Osteoblast (primary cell): ENCODE results near the gene PPP1R9A. TPM values are rescaled to one million over a fixed set of nuclear protein-coding genes. Genes with fewer than 3 reads are reported as not detected.

ENCODE experiments used
- DNase-seq: peaks from one replicate; pipeline ENCODE4 v3.0.0; 2011; ENCODE audit warnings: low spot score, mixed read lengths; ENCODE audit not compliant: insufficient read length; ENCODE audit errors: missing footprints
- H2AFZ ChIP-seq: 2 replicates; pipeline ENCODE4 v1.6.0; 2011; ENCODE audit warnings: mild to moderate bottlenecking, low read length
- H3K27ac ChIP-seq: 2 replicates; pipeline ENCODE4 v1.5.1; 2011; ENCODE audit warnings: mild to moderate bottlenecking, low read depth, low read length, moderate library complexity
- H3K27me3 ChIP-seq: 2 replicates; pipeline ENCODE4 v1.6.0; 2012; ENCODE audit warnings: mild to moderate bottlenecking, control low read depth, inconsistent platforms, low read length, moderate library complexity; ENCODE audit not compliant: insufficient read depth
- H3K36me3 ChIP-seq: 2 replicates; pipeline ENCODE4 v1.5.1; 2011; ENCODE audit warnings: mild to moderate bottlenecking, low read length, control low read depth, moderate library complexity; ENCODE audit not compliant: insufficient read depth
- H3K4me1 ChIP-seq: 2 replicates; pipeline ENCODE4 v1.5.1; 2011; ENCODE audit warnings: mild to moderate bottlenecking, low read length, control low read depth, moderate library complexity; ENCODE audit not compliant: insufficient read depth
- H3K4me2 ChIP-seq: 2 replicates; pipeline ENCODE4 v1.6.0; 2011; ENCODE audit warnings: mild to moderate bottlenecking, low read length; ENCODE audit not compliant: insufficient read depth
- H3K4me3 ChIP-seq: fragments of 200-600 bp; sonication (generic); 3 replicates; pipeline ENCODE4 v1.5.1; 2012; ENCODE audit warnings: mild to moderate bottlenecking, low read length, inconsistent platforms; ENCODE audit not compliant: insufficient read depth
- H3K79me2 ChIP-seq: 2 replicates; pipeline ENCODE4 v1.6.0; 2012; ENCODE audit warnings: mild to moderate bottlenecking, low read length, control low read depth, inconsistent platforms; ENCODE audit not compliant: insufficient read depth
- H3K9me3 ChIP-seq: 2 replicates; pipeline ENCODE4 v1.5.1; 2011; ENCODE audit warnings: low read depth, low read length, control low read depth
- H4K20me1 ChIP-seq: 2 replicates; pipeline ENCODE4 v1.6.0; 2012; ENCODE audit warnings: mild to moderate bottlenecking, low read length, control low read depth; ENCODE audit not compliant: insufficient read depth
- CTCF ChIP-seq: IDR thresholded peaks from 2 replicates; pipeline ENCODE4 v1.5.1; 2011; ENCODE audit warnings: mild to moderate bottlenecking, low read depth, low read length, moderate library complexity; ENCODE audit errors: extremely low read depth
- total RNA-seq: library from RNA; depleted of rRNA; stranded (reverse); fragments of >200 nt; gene quantifications from 2 replicates; pipeline ENCODE4 v1.2.3, GENCODE V29; 2012

Gene PPP1R9A
- total RNA-seq, 1 donor = under 0.01 TPM

- H3K4me3 ChIP-seq = no peak overlapping the region
- H3K27ac ChIP-seq = peak overlapping the region; percentile 52
- H3K4me2 ChIP-seq = peak overlapping the region; percentile 45
Measured at GRCh38 chr7:95011146-95011928, 103.9 kb downstream of the PPP1R9A start.

GRCh38 chr7:95011995-95012394, 104.6 kb downstream of the PPP1R9A start:
- peaks cover 15% of the 10 kb centered on the region for H3K4me1 ChIP-seq
- no peaks in the 10 kb centered on the region for H3K79me2 ChIP-seq
- H3K36me3 ChIP-seq = no peaks in the 10 kb centered on the region
- H3K27me3 ChIP-seq = no peaks in the 10 kb centered on the region
- peak overlapping the region; percentile 52 for H3K27ac ChIP-seq
- no peak for TF ChIP-seq CTCF
- DNase-seq = no peak
- no peak overlapping the region for H2AFZ ChIP-seq
- H3K9me3 ChIP-seq = no peaks in the 10 kb centered on the region
- no peaks in the 10 kb centered on the region for H4K20me1 ChIP-seq
- H3K4me2 ChIP-seq = no peak overlapping the region
- no peak overlapping the region for H3K4me3 ChIP-seq

More at GRCh38 chr7:95011146-95011928, 103.9 kb downstream of the PPP1R9A start:
- Histone ChIP-seq H3K9me3 (no peaks in the 10 kb centered on the region), H3K4me1 (peaks cover 15% of the 10 kb centered on the region), H2AFZ (no peak overlapping the region), H3K27me3 (no peaks in the 10 kb centered on the region), H3K79me2 (no peaks in the 10 kb centered on the region), H4K20me1 (no peaks in the 10 kb centered on the region), H3K36me3 (no peaks in the 10 kb centered on the region)
- DNase-seq = peak; percentile 82
- no peak for TF ChIP-seq CTCF

GRCh38 chr7:95018021-95018420, 110.6 kb downstream of the PPP1R9A start:
- Histone ChIP-seq H3K4me2 (no peak overlapping the region), H3K36me3 (no peaks in the 10 kb centered on the region), H3K27me3 (no peaks in the 10 kb centered on the region), H3K9me3 (no peaks in the 10 kb centered on the region), H4K20me1 (no peaks in the 10 kb centered on the region), H3K27ac (no peak overlapping the region), H3K4me1 (no peaks in the 10 kb centered on the region), H2AFZ (no peak overlapping the region), H3K4me3 (no peak overlapping the region), H3K79me2 (no peaks in the 10 kb centered on the region)
- TF ChIP-seq CTCF = no peak
- DNase-seq = no peak

- DNase-seq = no peak
- Histone ChIP-seq H3K4me2 (no peak overlapping the region), H3K27me3 (no peaks in the 10 kb centered on the region), H2AFZ (no peak overlapping the region), H3K9me3 (no peaks in the 10 kb centered on the region), H4K20me1 (no peaks in the 10 kb centered on the region), H3K27ac (no peak overlapping the region), H3K36me3 (no peaks in the 10 kb centered on the region), H3K79me2 (no peaks in the 10 kb centered on the region), H3K4me3 (no peak overlapping the region), H3K4me1 (no peaks in the 10 kb centered on the region)
- no peak for TF ChIP-seq CTCF
Measured at GRCh38 chr7:95026018-95026417, 118.6 kb downstream of the PPP1R9A start.
